ENCODE results near the gene STEAP2.
"Not testable (repeated sequence)": the region's sequence is repeated elsewhere in the genome, so short reads cannot be mapped to it uniquely, and the experiment has no call there.

Gene STEAP2

GRCh38 chr7:90238583-90238982 lies 27.0 kb downstream of the STEAP2 start:
- no peak for DNase-seq

- no peak for DNase-seq
Measured at GRCh38 chr7:90239050-90239449, 27.5 kb downstream of the STEAP2 start.

- no peak for DNase-seq
Measured at GRCh38 chr7:90239625-90240228, 28.2 kb downstream of the STEAP2 start.

- DNase-seq: no peak
Measured at GRCh38 chr7:90242369-90243168, 31.0 kb downstream of the STEAP2 start.

GRCh38 chr7:90243556-90243955 lies 32.0 kb downstream of the STEAP2 start:
- DNase-seq: no peak

- DNase-seq: no peak
Measured at GRCh38 chr7:90244565-90244908, 33.0 kb downstream of the STEAP2 start.

GRCh38 chr7:90244909-90245851 lies 33.6 kb downstream of the STEAP2 start, which contains the start of gene CFAP69:
CFAP69 (plus strand) TSS chr7:90245174; CDS start chr7:90245425, 251 bp downstream.
- peak; percentile 88 for DNase-seq

- no peak for DNase-seq
Measured at GRCh38 chr7:90246171-90246570, 34.6 kb downstream of the STEAP2 start.

- DNase-seq: no peak
Measured at GRCh38 chr7:90248706-90249105, 37.2 kb downstream of the STEAP2 start.

- no peak for DNase-seq
Measured at GRCh38 chr7:90250601-90251303, 39.2 kb downstream of the STEAP2 start.

- no peak for DNase-seq
Measured at GRCh38 chr7:90251304-90251635, 39.7 kb downstream of the STEAP2 start.

- not testable (repeated sequence) for DNase-seq
Measured at GRCh38 chr7:90256011-90256410, 44.5 kb downstream of the STEAP2 start.

GRCh38 chr7:90256778-90257177 lies 45.2 kb downstream of the STEAP2 start:
- no peak for DNase-seq

GRCh38 chr7:90261441-90261840 lies 49.9 kb downstream of the STEAP2 start:
- DNase-seq: no peak

GRCh38 chr7:90262438-90262837 lies 50.9 kb downstream of the STEAP2 start:
- DNase-seq: peak; percentile 13

GRCh38 chr7:90266808-90267207 lies 55.3 kb downstream of the STEAP2 start:
- no peak for DNase-seq

GRCh38 chr7:90267263-90267858 lies 55.8 kb downstream of the STEAP2 start:
- DNase-seq: no peak

GRCh38 chr7:90269163-90269562 lies 57.6 kb downstream of the STEAP2 start:
- DNase-seq: no peak

- DNase-seq: no peak
Measured at GRCh38 chr7:90270431-90271178, 59.1 kb downstream of the STEAP2 start.

GRCh38 chr7:90271753-90272152 lies 60.2 kb downstream of the STEAP2 start:
- no peak for DNase-seq

GRCh38 chr7:90272242-90272641 lies 60.7 kb downstream of the STEAP2 start:
- no peak for DNase-seq

- DNase-seq: no peak
Measured at GRCh38 chr7:90274161-90274560, 62.6 kb downstream of the STEAP2 start.

All from CD4-positive, alpha-beta T cell treated with Interleukin-17A for 1 hour (primary cell).